ENCODE data around the gene CTU2.
"Not testable (repeated sequence)": the region's sequence is repeated elsewhere in the genome, so short reads cannot be mapped to it uniquely, and the experiment has no call there.

The CTU2 gene

DNA sequence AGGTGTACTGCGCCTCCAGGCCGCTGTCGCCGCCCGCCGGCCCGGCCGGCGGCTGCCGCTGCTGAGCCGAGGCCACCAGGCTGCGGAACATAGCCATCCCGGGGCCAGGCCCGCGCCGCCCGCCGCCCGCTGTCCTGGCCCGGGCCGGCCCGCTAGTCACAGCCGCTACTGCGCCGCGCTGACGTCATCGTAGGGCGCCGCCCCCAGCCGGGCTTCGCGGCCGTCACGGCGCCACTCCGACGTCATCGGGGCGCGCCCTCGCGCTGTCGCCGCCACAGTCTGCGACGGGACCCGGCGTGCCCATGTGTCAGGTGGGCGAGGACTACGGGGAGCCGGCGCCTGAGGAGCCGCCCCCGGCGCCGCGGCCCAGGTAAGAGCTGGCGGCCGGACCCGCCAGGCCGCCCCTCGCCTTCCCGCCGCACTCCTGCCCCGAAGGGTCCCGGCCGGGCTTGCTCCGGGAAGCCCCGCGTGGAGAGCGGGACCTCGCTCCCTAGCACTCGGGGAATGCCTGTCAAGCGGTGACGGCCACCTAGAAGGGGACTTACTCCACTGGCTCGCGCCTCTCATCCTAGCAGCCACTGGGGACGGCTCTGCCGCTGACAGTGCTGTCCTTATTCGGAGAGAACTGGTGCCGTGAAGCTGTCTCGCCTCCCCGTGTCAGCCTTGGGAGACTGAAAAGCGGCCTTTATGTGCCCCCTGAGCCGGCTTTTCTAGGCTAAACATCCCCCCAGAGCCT lies at the start of gene CTU2, which contains the start of gene RNF166:
CTU2 (plus strand) TSS at position 275 of the 736 bp plus-strand sequence; CDS start at position 303, 28 bp downstream.
RNF166 (minus strand) TSS at position 180 of the 736 bp plus-strand sequence; CDS start at position 97, 83 bp downstream.
- peak; percentile 93 for DNase-seq (ENCODE audit: low spot score)

DNA sequence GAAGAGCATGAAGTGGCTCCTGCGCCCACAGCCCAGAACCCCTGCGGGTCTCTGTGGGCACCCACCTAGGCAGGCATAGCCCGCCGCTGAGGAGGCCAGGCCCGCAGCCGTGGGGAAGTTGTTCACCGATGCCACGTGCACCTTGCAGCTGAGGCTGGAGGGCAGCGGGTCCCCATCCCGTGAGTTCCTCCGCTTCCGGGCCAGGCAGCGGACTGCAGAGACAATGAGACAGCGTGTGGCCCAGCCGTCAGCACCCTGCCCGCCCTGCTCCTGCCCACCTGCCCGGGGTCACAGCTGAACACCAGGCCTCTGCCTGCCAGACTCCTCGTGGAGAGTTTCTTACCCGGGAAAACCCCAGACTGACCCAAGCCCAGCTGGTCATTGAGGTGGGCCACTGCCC lies 48.9 kb upstream of the CTU2 start:
- DNase-seq (ENCODE audit: low spot score), result no peak

DNA sequence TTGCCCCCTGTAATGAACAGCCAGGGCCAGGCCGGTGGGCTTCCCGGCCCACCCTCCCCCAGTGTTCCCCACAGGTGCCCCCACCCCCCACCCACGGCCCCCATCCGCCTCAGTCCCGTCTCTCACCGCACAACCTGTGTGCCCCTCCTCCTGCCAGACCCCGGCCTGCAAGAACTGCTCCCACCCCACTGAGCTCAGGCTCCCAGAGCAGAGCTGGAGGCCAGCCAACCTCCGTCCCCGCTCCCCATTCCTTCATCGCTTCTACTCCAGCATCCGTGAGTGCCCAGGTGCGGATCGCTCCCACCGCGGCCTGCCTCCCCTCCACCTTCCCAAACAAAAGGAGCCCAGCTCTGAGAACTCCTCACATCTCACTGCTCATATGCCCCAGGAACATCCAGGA lies 47.6 kb upstream of the CTU2 start:
- DNase-seq (ENCODE audit: low spot score), result no peak

DNA sequence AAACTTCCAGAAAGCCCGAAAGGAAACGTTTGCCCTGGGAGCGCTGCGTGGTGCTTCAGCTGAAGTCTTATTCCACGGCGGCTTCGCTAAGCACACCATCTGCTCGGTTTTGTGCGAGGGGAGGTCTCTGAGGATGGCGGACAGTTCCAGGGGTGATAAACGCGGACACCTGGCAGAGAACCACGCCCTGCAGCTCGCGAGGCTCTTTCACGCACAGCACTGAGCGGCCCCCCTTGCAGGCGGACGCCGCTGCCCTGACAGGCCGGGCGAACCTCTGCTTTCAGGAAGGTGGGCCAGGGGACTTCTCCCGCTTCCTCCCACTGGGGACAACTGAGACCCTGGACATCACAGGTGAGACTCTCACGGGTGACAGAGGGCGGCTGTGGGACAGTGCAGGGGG lies 47.1 kb upstream of the CTU2 start:
- no peak for DNase-seq (ENCODE audit: low spot score)

DNA sequence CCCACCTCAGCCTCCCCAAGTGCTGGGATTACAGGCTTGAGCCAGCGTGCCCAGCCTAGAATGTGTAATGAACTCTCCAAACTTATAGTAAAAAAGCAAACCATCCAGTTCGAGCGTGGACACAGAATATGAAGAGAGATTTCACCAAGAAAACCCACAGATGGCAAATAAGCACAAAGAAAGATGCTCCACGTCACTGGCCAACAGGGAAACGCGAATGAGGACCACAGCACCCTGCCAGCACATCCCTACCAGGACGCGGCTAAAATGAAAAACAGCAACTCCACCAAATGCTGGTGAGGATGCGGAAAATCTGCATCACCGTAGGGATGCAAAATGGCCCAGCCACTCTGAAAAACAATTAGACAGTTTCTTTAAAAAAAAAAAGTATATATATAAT lies 44.8 kb upstream of the CTU2 start:
- DNase-seq (ENCODE audit: low spot score), result no peak

DNA sequence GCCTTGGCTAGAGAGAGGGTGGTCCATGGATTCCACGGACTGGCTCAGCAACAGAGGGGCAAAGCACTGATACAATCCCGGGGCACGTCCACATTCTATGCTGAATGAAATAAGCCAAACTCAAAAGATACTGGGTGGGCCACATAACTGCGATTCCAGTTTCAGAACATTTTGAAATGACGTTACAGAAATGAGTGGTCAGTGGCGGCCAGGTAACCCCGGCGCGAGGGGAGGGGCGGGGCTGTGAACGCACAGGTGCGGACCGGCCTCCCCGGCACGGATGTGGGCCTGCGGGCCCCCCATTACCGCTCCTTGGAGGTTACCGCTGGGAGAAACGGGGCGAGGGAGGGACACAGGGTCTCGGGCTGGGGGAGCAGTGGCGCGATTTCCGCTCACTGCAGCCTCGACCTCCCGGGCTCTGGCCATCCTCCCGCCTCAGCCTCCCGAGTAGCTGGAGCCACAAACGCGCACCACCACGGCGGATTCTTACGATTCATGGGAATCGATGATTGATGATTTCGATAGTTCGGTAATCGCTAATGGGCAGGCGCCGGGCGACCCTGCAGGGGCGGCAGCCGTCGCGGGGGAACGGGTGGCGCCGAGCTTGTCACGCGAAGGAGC lies 44.0 kb upstream of the CTU2 start:
- DNase-seq (ENCODE audit: low spot score), result no peak

DNA sequence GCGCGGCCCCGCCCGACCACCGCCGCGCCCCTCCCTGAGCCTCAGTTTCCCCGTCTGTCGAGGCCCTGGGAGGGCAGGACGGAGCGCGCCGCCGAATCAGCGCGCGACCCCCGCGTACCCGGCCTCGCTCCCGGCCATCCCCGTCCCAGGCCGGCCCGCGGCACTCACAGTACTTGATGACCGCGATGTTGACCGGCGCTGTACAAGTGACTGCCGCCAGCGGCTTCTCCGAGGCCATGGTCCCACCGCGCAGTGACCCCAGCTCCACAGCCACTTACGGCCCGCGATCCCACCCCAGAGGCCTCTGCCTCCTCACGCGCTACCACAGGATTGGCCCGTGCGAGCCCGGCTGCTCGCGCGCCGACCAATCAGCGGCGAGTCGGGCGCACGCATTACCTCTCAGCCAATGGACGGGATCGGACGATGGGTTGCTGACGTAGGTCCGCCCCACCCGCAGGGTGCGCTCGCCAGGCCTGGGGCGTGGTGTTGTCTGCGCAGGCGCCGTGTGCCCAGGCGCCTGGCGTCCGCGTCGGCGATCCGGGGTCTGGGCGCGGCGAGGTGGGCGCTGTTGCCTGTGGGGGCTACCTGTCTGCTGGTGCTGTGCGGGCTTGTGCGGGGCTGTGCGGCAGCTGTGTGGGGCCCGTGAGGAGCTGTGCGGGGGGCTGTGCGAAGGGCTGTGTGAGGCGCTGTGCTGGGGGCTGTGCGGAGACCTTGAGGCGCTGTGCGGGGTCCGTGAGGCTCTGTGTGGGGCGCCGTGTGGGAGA lies 43.3 kb upstream of the CTU2 start, which contains the start of gene MVD:
MVD (minus strand) TSS at position 249 of the 764 bp plus-strand sequence; CDS start at position 238, 11 bp downstream.
- peak; percentile 97 for DNase-seq (ENCODE audit: low spot score)

DNA sequence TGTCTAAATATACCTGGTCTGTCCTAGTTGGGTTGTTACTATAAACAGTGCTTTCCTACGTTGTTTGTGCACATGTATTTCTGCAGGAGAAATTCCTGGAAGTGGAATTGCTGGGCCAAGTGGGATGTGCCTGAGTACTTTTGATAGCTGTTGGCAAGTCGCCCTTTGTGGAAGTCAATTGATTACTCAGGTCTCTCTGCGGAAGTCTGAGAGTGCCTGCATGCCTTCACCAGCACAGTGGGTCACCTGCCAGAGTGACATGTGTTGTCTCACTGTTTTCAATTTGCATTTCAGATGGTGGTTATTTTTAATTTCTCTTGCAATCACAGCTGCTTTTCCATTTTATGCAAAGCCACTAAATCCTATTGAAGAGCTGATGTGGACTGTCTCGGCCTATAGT lies 41.2 kb upstream of the CTU2 start:
- no peak for DNase-seq (ENCODE audit: low spot score)

DNA sequence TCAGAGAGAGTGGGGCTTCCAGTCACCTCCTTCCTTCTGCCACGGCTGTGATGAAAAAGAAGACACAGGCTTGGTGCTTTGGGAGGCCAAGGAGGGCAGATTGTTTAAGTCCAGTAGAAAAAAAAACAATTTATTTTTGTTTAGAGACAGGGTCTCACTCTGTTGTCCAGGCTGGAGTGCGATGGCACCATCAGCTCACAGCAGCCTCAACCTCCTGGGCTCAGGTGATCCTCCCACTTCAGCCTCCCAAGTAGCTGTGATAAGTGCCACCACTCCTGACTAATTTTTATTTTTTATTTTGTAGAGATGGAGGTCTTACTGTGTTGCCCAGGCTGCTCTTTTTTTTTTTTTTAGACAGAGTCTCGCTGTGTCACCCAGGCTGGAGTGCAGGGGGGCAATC lies 40.7 kb upstream of the CTU2 start:
- no peak for DNase-seq (ENCODE audit: low spot score)

DNA sequence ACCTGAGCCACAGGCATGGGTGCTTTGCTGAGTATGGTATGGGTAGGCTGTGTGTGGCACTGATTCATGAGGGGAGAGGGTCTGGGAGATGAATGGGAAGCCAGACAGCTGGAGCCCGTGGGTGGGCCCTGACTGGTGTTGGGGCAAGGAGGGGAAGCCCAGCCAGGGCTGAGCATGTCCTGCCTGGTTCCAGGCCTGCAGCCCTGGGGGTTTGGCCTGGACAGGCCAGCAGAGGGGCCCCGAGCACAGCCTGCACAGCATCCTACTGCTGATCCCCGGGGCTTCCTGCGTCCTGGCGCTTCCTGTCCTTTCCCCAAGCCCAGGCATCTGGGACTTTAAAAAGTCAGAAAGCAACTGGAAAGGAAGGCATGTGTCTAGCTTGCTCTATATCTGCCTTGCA lies 38.8 kb upstream of the CTU2 start:
- DNase-seq (ENCODE audit: low spot score), result no peak

DNA sequence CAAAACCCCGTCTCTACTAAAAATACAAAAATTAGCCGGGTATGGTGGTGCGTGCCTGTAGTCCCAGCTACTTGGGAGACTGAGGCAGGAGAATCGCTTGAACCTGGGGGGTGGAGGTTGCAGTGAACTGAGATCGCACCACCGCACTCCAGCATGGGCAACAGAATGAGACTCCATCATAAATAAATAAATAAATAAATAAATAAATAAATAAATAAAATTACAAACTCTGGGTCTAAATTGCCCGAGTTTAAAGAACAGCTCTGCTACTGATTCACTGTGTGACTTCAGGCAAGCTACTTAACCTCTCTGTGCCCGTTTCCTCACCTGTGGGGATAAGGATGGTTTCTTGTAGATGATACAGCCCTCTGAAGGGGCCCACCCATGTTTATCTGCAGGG lies 36.8 kb upstream of the CTU2 start:
- DNase-seq (ENCODE audit: low spot score), result not testable (repeated sequence)

DNA sequence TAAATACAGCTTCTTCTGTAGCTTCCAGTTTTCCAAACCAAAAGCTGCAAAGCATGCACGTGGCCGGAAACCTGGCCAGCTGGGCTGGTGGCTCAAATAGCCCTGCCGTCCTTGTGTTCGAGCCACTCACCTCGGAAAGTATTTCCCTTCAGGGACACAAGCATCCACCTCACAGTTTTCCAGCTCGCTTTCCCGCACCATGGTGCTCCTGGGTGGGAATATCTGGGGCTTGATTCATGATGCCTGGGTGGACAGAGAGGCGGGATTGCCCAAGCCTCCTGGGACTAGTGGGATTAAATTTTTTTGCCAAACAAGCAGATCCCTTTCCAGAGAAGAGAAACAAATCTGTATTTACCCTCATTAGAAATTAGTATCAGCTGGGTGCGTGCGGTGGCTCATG lies 36.3 kb upstream of the CTU2 start:
- DNase-seq (ENCODE audit: low spot score), result no peak

DNA sequence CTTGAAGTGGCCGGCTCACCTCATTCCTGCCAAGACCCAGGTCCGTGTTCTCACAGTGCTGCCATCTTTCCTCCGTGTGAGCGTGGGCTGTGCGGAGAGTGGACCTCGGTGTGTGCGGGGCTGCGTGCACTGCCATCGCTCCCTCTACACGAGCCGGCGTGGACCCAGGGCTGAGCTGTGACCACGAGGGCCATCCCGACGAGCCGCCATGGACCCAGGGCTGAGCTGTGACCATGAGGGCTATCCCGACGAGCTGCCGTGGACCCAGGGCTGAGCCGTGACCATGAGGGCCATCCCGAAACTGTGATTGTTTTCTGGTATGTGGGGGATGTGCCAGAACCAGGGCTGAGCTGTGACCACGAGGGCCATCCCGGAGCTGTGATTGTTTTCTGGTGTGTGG lies 34.5 kb upstream of the CTU2 start:
- no peak for DNase-seq (ENCODE audit: low spot score)

DNA sequence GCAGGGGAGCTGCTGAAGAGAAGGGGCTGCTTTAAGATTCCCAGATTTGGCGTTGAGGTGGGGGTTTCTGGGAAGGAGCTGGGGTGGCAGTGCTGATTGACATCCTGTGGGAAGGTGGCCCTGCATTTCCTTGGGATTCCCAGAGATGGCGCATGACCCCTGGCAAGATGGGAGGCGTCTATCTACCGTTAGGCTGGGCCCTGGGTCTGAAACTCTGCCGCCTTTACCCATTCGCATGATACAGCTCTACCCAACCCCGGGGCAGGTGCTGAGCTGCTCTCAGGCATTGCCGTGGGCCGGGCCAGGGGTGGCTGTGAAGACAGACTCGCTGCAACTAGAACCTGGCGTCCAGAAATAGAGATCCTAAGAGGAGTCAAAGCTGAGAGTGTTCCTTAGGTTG lies 33.5 kb upstream of the CTU2 start:
- DNase-seq (ENCODE audit: low spot score), result no peak

DNA sequence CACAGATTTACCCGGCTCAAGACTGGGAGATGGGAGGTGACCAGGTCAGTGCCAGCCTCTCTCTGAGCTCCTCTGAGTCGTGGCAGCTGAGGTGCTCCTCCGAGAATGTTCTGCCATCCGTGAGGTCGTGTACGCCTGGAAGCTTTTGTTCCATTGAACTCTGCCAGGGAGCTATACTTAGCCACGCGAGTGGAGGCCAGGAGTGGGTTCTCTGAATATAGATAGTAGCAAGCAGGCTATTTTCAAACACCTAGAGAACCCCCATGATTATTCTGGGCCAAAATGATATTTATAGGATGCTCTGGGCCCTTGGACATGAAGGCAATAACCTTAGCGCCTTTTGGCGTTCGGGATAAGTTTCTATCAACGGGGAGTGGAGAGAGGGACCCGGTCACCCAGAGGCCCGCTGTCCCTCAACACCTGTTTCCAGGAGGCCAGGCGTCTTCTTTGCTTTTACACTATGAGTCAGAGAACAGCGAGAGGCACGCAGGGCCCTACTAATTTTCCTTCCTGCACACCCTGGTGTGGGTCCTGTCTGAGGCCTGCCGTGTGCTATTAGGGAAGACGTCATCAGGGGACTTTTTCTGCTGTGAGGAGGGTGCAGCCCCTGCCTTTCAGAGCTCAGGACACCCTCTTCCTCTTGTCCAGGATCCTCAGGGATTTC lies 32.5 kb upstream of the CTU2 start:
- DNase-seq (ENCODE audit: low spot score), result no peak

DNA sequence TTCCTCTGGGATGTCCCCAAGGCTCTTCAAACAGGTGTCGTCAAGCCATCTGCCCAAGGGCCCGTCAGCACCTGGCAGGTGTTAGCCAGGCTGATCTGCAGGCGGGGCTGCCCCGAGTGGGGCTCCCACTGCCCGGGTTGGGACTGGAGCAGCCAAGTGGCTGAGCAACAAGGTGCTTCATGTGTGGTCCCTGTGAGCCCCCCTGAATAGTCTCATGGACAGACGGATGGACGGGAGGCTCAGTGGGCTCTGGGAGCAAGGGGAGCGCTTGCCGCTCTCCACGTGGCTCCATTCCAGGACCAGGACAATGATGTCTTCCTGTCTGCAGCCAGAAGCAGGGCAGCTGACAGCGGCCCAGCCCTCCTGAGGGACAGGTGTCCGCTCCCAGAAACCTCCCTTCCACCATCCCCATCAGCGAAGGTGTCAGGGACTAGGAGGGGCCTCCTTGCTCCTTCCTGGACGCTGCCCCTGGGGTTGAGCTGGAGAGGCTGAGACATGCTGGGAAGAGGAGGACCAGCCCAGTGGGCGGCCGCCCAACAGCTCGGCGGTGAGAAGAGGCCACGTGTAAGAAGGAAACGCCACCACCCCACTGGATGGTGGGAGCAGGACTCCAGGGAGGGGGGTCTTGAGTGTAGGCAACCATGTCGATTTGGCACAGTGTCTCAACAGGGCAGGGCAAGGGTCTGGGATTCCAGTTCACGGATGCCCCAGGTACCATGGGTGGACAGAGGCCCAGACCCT lies 29.6 kb upstream of the CTU2 start:
- no peak for DNase-seq (ENCODE audit: low spot score)

DNA sequence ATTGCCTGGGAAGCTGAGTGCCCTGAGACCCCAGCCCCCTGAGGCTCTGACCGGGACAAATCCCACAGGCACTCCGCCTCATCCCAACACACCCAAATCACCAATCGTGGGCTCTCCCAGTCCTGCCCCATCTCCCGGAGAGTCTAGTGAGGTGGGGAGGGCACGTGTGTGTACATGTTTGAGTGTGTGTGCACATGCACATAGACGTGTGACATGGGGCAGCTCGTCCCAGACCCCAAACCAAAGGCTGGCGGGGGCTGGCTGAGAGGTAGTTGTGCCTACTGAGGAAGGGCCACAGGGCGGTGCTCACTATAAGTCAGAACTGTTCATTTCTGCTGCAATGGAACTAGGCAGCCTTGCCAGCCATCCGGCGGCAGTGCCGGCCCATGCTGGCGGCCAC lies 28.6 kb upstream of the CTU2 start:
- no peak for DNase-seq (ENCODE audit: low spot score)

DNA sequence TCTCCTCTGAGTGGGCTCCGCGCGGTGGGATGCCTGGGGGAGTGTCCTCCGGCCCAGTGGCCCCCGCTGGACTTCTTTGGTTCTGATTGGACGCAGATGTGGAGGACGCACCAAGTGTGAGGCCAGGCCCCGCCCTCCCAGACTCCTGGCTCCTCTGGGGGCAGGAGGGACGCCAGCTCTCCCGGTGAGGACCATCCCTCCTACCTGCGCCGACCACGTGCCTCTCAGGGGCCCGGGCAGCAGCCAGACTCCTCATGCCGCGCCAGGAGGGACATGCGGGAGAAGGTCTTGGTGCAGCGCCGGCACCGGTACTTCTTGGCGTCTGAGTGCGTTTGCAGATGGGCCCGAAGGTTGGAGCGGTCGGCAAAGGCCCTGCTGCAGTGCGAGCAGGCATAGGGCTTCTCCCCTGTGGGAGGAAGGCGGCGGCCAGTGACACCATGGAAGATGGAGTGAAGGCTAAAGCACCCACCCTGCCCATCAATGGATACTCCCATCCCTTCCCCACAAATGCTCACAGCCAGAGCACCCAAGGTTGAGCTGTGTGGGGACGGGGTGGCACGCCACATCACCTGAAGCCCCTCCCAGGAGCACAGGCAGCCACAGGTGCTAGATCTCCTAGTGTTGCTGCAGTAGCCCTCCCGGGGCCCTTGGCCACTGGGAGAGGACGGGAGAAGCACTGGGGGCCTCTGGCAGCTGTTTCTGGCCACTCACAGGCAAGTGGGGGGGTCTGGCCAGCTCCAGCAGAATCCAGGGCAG lies 27.9 kb upstream of the CTU2 start:
- DNase-seq (ENCODE audit: low spot score), result no peak

DNA sequence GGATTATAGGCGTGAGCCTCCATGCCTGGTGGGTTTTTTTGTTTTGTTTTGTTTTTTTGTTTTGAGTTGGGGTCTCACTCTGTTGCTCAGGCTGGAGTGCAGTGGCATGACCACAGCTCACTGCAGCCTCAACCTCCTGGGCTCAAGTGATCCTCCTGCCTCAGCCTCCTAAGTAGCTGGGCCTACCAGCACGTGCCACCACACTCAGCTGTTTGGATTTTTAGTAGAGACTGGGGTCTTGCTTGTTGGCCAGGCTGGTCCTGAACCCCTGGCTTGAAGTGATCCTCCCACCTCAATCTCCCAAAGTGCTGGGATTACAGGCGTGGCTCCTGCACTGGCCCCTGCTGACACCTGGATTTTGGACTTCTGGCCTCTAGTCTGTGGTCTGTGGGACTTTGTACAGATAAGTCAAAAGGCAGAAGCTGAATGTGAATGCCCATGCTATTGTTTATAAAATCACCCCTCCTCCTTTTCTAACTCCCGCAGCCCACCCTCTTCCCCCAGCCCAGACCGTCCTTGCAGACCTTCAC lies 25.7 kb upstream of the CTU2 start:
- no peak for DNase-seq (ENCODE audit: low spot score)

DNA sequence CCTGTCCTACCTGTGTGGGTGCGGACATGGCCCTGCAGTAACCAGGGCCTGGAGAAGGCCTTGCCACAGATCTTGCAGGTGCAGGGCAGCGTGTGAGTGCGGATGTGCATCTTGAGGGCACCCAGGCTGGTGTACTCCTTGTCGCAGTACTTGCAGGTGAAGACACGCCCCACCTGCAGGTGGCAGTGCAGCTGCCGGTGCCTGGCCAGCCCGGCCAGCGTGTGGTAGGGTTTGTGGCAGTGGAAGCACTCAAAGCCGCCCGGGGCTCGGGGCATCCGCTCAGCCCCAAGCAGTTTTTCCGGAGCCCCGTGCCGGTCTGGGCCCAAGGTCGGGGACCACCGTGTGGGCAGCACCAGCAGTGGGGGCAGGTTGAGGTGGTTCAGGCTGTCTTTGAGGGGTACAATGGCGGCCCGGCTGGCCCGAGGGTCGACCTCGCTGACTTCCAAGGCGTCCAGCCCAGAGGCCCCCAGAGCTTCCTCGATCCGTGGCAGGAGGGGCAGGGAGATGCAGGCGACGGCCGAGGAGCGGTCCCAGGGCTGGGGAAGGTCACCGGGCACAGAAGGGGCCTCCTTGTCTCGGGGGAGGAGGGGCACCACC lies 25.1 kb upstream of the CTU2 start:
- no peak for DNase-seq (ENCODE audit: low spot score)
